ENCODE data around the gene CYSTM1.

CYSTM1 gene

GRCh38 chr5:140174465-140175366 is at the start of gene CYSTM1:
Gene CYSTM1, plus strand, starts transcription at chr5:140175188. Its CDS starts 19,278 bp downstream, at chr5:140194466.
- CTCF ChIA-PET, result interaction anchor here (0.6 to 1.7 kb wide), 5 partner anchors 18 to 172 kb away, joined by 3 to 5 read pairs (median 3); partner anchors contain the start of gene HBEGF
- no peaks in the 10 kb centered on the region for H3K36me3 ChIP-seq (ENCODE audit: control insufficient read depth in 2 of 2, insufficient read depth in 1 of 2, low read length in 2 of 2)
- POLR2A ChIA-PET, result interaction anchor here (0.6 to 2.2 kb wide), 6 partner anchors 46 to 171 kb away, joined by 3 to 9 read pairs (median 3); partner anchors contain the start of gene HBEGF
- H3K27ac ChIP-seq (ENCODE audit: extremely low read depth, low read depth, low read length), result peak within 1 kb of the TSS; percentile 92
- peaks cover 5% of the 10 kb centered on the region; the same call in 1 of the 2 replicates for H3K4me1 ChIP-seq (ENCODE audit: control insufficient read depth, insufficient read depth, low read length)
- peak within 1 kb of the TSS; percentile 93 for H3K4me3 ChIP-seq (ENCODE audit: low read depth, low read length)
- no peaks in the 10 kb centered on the region for H3K9me3 ChIP-seq (ENCODE audit: control insufficient read depth, insufficient read depth, low read depth, low read length)
- 0 out of 2 replicates have a peak, but pooled peaks have one; percentile 23 for TF ChIP-seq ZFP37 (tag by site-specific recombination; IDR thresholded peaks at IDR 0.05)
- TF ChIP-seq OSR2 (tag by site-specific recombination; IDR thresholded peaks at IDR 0.05), result no peak
- TF ChIP-seq ZBTB1 (tag by site-specific recombination; IDR thresholded peaks at IDR 0.05), result no peak
- TF ChIP-seq GLIS1 (tag by site-specific recombination; IDR thresholded peaks at IDR 0.05), result peak; percentile 57
- TF ChIP-seq ZNF610 (tag by site-specific recombination; IDR thresholded peaks at IDR 0.05; ENCODE audit: borderline replicate concordance), result peak; percentile 97
- TF ChIP-seq ZNF2 (tag by site-specific recombination; IDR thresholded peaks at IDR 0.05), result peak; percentile 50
- no peak for TF ChIP-seq ZNF473 (tag by site-specific recombination; IDR thresholded peaks at IDR 0.05)
- TF ChIP-seq ZBTB11 (tag by site-specific recombination; conservative IDR thresholded peaks at IDR 0.05; ENCODE audit: low read depth), result peak; percentile 64
- peak; percentile 96 for TF ChIP-seq SCRT2 (tag by site-specific recombination; IDR thresholded peaks at IDR 0.05)
- peak; percentile 85 for TF ChIP-seq KLF16 (tag by site-specific recombination; IDR thresholded peaks at IDR 0.05)
- TF ChIP-seq ZFHX2 (tag by site-specific recombination; conservative IDR thresholded peaks at IDR 0.05), result peak; percentile 64
- no peak for TF ChIP-seq ZNF596 (tag by site-specific recombination; IDR thresholded peaks at IDR 0.05)
- TF ChIP-seq ZNF670 (tag by site-specific recombination; IDR thresholded peaks at IDR 0.05; ENCODE audit: low read depth), result no peak
- no peak for TF ChIP-seq ZNF19 (tag by site-specific recombination; IDR thresholded peaks at IDR 0.05; ENCODE audit: low read depth)
- no peak for TF ChIP-seq ZNF133 (tag by site-specific recombination; IDR thresholded peaks at IDR 0.05)
- TF ChIP-seq ZNF394 (tag by site-specific recombination; IDR thresholded peaks at IDR 0.05; ENCODE audit: borderline replicate concordance), result peak; percentile 55; the same call in 1 of the 2 replicates
- TF ChIP-seq SP3 (tag by site-specific recombination; IDR thresholded peaks at IDR 0.05), result peak; percentile 81
- no peak for TF ChIP-seq ZNF157 (tag by site-specific recombination; IDR thresholded peaks at IDR 0.05)
- no peak for TF ChIP-seq ZNF239 (tag by site-specific recombination; IDR thresholded peaks at IDR 0.05)
- peak; percentile 90 for TF ChIP-seq ATF2 (tag by site-specific recombination; IDR thresholded peaks at IDR 0.05; ENCODE audit: low read depth)
- no peak for TF ChIP-seq ZNF350 (tag by site-specific recombination; IDR thresholded peaks at IDR 0.05)
- TF ChIP-seq KLF1 (tag by site-specific recombination; IDR thresholded peaks at IDR 0.05), result peak; percentile 39
- no peak for TF ChIP-seq ZNF366 (tag by site-specific recombination; conservative IDR thresholded peaks at IDR 0.05)
- peak; percentile 99 for TF ChIP-seq ZEB2 (tag by site-specific recombination; IDR thresholded peaks at IDR 0.05)
- peak; percentile 87; the same call in 1 of the 2 replicates for TF ChIP-seq KLF10 (tag by site-specific recombination; IDR thresholded peaks at IDR 0.05)
- peak; percentile 87 for TF ChIP-seq SP2 (tag by site-specific recombination; IDR thresholded peaks at IDR 0.05)
- TF ChIP-seq ZNF112 (tag by site-specific recombination; IDR thresholded peaks at IDR 0.05), result no peak
- TF ChIP-seq KLF9 (tag by site-specific recombination; IDR thresholded peaks at IDR 0.05; ENCODE audit: low read depth), result peak; percentile 93
- TF ChIP-seq ZBTB8A (tag by site-specific recombination; IDR thresholded peaks at IDR 0.05), result peak; percentile 85; the same call in 1 of the 2 replicates
- TF ChIP-seq ZNF692 (tag by site-specific recombination; IDR thresholded peaks at IDR 0.05), result peak; percentile 21; the same call in 1 of the 2 replicates
- peak; percentile 14; the same call in 1 of the 2 replicates for TF ChIP-seq TRIM28 (IDR thresholded peaks at IDR 0.05; ENCODE audit: borderline replicate concordance, low read length)
- peak; percentile 97 for TF ChIP-seq ZBTB21 (tag by site-specific recombination; IDR thresholded peaks at IDR 0.05)
